SIG-M5 treated with dmso at 0.1 percent for 504 hours (cell line): Measurements from ENCODE around the gene CLIC5.

ENCODE experiments used
- DNase-seq: peaks from one replicate; lab custom pipeline; 2025; ENCODE audit not compliant: unreplicated experiment; lab: John Stamatoyannopoulos, UW

Gene CLIC5

DNA sequence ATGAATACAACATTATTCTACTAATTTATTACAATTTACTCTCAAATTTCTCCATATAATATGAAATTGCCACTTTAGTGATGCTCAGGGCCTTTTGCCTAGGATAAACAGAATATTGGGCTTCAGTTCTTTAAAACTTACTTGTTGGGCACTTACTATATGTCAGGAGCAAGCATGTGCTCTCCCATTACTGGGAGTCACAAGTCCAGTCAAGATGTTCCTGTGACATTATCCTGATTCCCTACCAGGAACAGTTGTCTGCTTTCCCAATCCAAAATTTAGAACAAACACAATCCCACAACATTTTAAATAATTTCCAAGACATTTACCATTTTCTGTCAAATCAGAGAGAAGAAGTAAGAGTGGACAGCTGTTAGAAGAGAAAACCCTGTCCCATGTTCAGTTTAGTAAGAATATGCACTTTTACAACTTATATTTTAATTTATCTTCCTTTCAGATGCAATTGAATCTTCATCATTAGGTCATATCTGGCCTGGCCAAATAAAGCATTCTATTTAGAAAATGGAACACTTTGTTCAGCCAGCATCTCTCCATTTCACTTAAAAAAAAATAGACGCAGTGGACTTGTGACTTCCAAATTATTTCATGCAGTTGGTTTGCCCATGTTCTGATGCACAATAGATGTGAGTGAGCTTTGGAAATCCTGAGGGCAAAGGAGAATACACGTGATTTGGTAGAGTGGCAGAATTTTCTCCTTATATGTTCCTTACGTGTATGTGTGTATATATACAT, 159.8 kb downstream of the CLIC5 start:
- no peak for DNase-seq

DNA sequence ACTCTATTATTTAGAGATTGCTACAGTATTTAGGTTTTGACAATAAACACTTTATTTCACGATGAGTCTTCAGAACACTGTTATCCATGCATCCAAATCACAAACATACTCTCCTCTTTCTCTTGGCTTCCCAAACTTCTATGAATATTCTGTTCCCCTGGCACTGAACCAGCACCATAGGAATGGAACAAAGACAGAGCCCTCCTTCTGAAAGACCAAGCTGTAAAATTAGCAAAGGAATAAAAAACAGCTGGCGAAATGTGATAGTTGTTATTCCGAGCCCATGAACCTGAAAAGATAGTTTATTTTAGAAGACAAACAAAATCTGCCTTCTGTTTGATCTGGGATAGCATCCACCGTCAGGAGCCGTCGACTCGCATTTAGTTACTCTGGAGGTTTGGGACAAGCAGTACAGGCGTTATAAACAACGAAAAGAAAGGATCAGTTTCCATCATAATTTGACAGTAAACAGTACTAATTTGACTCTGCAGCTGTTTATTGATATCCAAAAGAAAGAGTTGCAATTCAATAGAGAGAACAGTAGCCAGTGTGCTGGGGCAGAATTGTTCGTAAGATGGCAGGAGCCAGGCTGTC, 161.4 kb downstream of the CLIC5 start:
- DNase-seq: no peak

DNA sequence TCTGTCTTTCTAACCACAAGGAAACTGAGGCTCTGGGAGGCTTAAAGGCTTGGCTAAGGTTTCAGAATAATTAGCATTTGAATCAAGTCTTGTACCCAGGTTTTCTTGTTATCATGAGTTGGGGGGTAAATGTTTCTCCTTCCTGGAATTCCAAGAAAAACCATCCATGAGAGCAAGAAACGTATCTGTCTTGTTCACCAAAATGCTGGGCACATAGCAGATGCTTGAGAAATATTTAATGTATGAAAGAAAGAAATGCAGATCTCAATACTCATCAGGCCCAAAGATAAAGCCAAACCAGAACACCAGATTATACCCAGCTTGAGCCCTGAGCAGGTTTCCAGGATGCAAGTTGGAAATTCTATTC, 164.6 kb downstream of the CLIC5 start:
- DNase-seq: no peak

DNA sequence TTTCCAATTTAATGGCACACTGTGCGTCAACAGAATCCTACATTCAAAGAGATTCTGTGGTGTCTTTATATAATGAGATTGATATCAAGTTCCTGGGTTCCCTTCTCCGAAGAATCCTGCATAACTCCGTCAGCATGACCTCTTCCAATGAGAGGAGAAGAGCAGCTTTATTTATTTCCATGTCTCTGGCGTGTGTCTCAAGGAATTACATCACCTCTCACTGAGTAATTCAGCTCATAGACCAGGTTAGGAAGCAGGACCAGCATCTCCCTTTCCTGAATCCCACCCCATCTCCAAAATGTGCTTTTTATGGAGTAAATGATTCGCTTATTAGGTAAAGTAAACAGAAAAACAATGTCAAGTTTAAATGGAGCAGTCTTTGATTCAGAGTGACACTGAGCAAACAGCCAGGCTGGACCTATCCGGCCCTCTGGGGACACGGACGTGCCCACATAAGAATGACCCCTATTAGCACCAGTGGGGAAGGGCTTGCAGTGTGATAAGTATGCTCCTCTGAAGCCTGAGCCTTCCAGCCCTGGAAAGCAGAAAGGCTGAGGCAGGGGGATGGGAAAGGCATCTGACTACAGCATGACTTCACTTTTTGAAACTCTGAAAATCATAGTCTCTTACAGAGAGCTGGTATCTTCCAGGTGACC, 165.2 kb downstream of the CLIC5 start:
- DNase-seq: no peak

DNA sequence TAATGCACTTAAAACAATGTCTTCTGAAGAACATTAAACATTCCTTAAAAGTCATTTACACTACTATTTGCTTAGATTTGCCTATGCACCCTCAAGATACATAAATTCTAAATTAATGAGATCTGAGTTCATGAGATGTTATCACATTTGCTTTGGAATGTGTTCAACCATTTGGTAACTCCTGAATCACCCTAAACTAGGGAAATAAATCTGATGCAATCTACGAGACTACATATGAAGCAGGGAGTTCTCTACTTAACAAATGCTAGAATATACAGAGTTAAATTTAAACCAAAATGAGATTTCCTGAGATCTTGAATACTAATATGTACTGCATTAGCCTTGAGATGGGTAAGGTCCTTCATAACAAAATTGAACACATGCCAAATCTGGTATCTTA, 170.1 kb downstream of the CLIC5 start:
- no peak for DNase-seq

DNA sequence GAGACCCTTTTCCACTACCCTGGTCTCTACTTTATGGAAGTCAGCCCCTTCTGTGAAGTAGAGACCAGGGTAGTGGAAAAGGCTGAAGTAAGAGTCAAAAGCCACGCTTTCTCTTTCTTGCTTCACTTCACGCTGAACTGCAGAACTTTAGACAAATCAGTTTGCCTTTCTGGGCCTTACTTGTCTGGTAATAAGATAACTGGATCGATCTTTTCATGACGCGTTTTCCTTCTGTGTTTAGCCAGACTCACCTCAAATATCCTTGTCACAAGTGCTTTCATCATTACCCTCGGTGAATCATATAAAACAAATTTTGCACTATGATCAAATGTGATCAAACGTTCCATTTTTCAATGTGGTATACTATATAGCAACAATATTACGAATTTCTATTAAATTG, 170.7 kb downstream of the CLIC5 start:
- no peak for DNase-seq

DNA sequence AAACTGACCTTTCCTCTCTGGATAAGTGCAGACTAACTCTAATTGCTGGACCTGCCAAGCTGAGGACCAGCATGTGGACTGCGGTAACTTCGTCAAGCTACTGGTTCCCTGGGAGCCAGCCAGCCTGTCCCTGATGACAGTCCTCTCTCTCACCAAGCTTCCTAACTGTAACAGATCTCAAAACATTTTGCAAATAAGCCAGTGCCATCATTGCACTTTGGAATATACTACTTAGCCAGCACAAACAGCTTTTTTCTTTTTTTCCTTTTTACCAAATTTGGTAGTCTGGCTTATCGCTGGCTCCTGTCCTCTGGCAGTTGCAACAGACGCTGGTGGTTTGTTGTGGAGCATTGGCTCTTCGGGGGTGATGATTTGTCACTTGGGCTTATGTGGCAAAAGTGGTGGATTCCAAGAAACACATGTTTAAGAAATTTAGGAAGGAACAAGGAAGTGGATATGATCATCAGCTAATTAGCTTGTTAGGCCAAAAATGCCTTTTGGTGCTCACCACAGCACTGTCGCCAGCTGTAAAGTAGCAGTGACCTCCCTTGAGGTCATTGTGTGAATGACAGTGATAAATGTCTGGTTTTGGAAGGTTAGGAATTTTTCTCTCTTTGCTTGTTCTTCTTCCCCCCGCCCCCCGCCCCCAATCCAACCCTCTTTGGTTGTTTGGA, 171.7 kb downstream of the CLIC5 start:
- DNase-seq: no peak

DNA sequence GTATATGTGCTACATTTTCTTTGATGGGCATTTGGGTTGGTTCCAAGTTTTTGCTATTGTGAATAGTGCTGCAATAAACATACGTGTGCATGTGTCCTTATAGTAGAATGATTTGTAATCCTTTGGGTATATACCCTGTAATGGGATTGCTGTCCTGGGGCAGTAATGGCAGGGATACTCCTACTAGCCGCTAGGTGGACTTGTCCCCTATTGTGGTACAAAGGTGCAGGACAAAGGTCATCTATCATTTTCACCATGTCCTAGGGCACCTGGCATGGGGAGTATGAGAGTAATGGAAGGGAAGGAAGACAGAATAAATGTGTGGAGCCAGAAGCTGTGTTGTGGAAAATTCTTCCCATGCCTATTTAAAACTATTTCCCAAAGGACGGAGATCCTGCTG, 174.6 kb downstream of the CLIC5 start:
- DNase-seq: no peak

DNA sequence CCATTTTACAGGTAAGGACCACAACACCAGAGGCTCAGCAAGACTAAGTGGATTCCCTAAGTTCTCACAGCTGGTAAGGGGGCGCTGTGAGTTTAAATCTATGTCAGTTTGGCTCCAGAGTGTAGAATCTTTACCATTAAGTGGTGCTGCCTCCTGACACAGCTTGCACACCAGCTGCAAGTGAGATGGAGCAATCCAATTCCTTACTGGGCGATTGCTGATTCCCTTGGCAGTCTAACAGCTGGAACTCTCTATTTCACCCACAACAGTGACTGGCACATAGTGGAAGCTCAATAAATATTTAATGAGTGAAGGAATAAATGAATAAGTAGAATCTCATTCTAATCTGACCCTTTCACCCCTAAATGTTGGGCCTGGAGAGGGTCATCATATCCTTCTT, 176.7 kb downstream of the CLIC5 start:
- DNase-seq: no peak

DNA sequence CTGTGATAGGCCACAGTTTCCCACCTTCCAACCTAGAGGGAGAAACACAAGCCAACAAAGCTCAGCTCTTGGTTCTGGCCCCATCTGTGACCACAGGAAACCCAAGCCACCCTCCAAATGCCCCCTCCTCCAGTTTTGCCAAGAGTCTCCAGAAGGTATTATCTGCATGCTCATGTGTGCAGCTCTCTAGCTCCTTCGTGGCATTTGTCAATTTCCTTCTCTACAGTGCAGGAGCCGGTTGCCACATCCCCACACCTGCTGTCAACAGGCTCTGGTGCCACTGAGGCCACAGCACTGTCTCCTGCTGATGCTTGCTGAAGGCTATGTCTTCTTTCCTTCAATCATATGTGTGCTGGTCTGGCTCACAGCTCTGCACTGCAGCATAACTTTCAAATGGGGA, 177.2 kb downstream of the CLIC5 start:
- DNase-seq: no peak

DNA sequence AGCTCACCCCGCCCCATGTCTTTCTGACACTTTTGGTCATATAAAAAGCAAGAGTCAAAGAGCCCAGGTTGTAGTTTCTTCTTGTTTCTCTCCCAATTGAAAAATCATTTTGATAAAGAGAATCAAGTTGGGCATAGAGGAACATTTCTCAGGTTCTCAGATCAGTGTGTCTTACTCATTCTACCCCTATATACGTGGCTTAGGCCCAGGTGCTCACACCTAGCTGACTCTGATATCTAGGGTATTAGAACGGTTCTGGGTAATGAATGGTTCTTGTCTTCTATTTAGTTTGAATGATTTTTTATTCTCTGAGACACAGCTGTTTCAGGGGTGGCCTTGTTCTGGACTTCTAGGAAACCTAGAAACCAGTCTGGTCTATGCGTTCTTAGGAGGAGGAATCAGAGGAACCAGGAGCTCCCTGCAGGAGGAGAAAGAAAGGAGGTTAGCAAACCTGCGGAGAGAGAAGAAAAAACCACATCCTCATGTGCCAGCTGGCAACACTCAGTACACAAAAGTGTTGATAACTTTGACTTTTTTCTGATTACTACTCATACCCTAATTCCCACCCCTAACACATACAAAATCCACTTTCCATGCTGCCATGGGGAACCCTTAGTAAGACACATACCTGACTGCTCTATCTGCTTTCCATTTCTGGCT, 178.0 kb downstream of the CLIC5 start:
- no peak for DNase-seq

DNA sequence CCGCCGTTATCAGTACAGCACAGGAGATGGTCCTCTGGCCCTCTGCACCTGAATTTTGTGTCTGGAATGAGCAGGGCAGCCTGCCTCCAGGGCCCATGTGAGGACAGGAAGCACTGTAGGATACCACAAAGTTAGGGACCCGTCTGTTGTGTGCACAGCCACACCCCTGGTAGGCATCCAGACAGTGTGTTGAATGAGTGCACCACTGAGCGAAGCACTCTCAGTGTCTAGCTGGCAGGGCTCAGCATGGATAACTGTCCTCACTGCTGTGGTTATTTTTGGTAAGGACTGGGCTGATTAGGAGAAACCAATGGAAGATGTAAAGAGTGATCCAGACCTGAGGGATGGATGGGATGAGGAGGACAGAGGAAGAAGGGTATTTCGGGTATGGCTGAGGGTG, 178.7 kb downstream of the CLIC5 start:
- no peak for DNase-seq

DNA sequence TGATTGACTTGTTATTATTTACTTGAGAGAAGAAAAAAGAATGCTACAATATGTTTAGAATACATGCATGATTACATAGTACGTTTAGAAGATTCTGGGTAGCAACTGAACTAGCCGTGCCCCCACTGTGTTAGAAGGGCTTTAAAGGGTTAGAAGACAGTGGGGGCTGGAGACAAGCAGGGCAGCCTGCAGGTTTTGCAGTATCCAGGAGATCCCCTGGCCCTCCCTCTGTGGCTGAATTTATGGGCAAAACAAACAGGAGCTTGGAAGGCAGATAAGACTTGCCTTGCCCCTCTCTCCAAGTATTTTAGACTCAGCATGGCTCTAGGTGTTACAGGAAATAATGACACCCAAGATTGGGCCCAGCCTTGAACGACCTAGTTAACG, 179.2 kb downstream of the CLIC5 start:
- DNase-seq: no peak

DNA sequence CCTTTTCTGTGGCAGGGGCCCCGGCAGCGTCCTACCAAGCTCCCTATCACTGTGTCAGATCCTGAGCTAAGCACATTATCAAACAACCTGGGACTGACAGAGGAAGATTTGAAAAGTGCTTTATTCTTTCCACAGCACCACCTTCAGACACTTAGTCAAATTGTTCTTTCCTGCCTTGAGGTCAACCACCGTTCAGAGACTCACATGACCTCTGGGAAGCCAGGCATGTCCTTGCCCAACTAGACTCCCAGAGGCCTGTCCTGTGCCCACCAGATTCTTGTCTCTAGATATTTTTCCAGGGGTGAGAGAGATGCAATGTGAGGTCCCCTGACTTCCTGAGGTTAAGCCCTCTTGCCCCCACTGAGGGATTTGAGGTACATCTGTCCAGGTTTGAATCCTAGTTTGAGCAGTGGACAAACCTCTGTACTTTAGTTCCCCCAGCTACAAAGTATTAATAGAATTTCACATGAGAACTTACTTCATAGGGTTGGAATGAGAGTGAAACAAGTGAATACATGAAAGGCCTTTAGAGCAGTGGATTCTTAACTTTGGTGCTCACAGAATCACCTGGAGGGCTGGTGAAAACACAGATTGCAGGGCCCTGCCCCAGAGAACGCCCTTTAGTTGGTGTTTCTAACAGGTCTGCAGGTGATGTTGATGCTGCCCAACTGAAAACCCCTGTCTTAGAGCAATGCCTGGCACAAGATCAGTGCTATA, 179.8 kb downstream of the CLIC5 start:
- DNase-seq: no peak

DNA sequence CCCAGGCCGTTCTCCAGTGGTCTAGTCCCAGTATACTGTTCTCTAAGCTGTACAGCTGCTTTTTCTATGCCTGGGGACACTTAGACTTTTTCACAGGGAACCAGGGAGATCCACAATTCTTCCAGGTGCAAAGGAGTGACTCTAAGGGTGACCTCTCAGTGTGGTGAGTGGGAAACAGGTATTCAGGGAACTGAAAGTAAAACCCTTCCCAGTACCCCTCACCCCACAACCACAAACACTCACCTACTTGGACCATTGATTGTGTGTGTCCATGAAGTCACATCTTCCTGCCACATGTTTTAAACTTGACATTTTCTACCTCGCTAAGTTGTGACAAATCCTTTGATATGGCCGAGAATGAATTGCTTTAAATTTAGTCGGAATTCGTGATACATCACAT, 183.6 kb downstream of the CLIC5 start:
- DNase-seq: no peak
